Lower leg skin (tissue), 4 donors: ENCODE results near the gene PPM1L. TPM values are rescaled to one million over a fixed set of nuclear protein-coding genes. Genes with fewer than 3 reads are reported as not detected.

Source experiments
- DNase-seq, 2 donors: peaks; one replicate each; pipeline ENCODE4 v3.0.0-alpha.2; 2019; ENCODE audit warnings: low spot score in 2 of 2
- H3K4me3 ChIP-seq: fragments of 200-600 bp; sonication (generic); 2 replicates; pipeline ENCODE4 v1.5.1; 2017; ENCODE audit warnings: mild to moderate bottlenecking, low read depth; ENCODE audit not compliant: poor library complexity, severe bottlenecking
- POLR2A ChIP-seq, 2 donors: fragments of 450-650 bp; IDR thresholded peaks; one replicate each; pipeline ENCODE4 v1.6.1; 2016 to 2017; ENCODE audit warnings: antibody characterized with exemption in 2 of 2, mild to moderate bottlenecking in 1 of 2, moderate library complexity in 1 of 2
- WGBS, 2 donors: methylation state at CpG; one replicate each; pipeline ENCODE4 v1.1.5; 2018; 5-methylcytosine and 5-hydroxymethylcytosine counted together
- intact Hi-C: fragments of 100-400 bp; cut with DNase I; formaldehyde crosslinking; loops from one replicate; pipeline ENCODE4 v1.15.0; 2023; ENCODE audit warnings: low total_unique reads
- total RNA-seq, 4 donors: library from RNA; depleted of rRNA; stranded (reverse); fragments of >200 nt; gene quantifications; one replicate each; pipeline ENCODE4 v1.1.0, GENCODE V29; 2016
- TF ChIP-seq, protein P1 (sequence below), 3 donors: fragments of 450-650 bp; IDR thresholded peaks; one replicate each; pipeline ENCODE4 v1.5.1; 2016; ENCODE audit warnings: antibody characterized with exemption in 3 of 3, mild to moderate bottlenecking in 3 of 3, moderate library complexity in 2 of 3

Gene PPM1L
- total RNA-seq, 4 donors from 2014 or later = 34.9 to 46.5 (median 40.7) TPM

DNA sequence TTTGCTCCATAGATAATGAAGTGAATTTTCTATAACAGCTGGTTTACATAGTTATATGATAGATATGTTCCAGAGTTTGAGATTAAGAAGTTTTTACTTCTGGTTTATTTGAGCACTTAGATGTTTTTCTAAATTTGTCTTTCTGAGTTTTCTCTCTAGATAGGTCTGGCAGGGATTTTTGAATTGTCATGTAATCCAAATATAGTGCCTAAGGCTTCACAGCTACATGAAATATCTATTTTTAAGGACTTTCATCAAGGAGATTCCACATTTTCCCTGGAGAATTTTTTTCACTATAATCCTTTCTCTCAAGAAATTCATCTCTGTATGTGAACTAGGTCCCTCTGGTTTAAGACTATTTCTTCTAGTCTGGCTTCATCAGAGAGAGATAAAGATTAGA is 12.0 kb downstream of the PPM1L start:
- intact Hi-C loops = no loop called here
- TF ChIP-seq, protein P1, sequence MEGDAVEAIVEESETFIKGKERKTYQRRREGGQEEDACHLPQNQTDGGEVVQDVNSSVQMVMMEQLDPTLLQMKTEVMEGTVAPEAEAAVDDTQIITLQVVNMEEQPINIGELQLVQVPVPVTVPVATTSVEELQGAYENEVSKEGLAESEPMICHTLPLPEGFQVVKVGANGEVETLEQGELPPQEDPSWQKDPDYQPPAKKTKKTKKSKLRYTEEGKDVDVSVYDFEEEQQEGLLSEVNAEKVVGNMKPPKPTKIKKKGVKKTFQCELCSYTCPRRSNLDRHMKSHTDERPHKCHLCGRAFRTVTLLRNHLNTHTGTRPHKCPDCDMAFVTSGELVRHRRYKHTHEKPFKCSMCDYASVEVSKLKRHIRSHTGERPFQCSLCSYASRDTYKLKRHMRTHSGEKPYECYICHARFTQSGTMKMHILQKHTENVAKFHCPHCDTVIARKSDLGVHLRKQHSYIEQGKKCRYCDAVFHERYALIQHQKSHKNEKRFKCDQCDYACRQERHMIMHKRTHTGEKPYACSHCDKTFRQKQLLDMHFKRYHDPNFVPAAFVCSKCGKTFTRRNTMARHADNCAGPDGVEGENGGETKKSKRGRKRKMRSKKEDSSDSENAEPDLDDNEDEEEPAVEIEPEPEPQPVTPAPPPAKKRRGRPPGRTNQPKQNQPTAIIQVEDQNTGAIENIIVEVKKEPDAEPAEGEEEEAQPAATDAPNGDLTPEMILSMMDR (IDR thresholded peaks at IDR 0.05) = no peak
- TF ChIP-seq POLR2A (IDR thresholded peaks at IDR 0.05) = no peak
- H3K4me3 ChIP-seq = no peak overlapping the region
- DNase-seq = no peak

DNA sequence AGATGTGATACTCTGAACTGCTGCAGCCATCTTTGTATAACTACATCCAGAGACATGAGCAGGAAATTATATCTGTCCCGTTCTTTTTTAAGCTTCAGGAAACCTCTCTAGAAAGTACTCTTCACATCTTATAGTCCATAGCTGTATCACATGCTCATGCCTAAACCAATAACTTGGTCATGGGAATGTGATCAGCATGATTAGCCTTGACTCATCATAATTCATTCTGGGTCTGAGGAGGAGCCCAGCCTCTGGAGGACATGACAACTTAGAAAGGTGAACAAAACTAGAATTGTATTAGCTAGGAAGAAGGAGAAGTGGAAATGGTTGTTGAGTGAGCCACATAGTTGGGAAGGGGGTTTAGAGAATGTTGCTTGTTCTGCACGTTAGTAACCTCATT is 12.9 kb downstream of the PPM1L start:
- intact Hi-C loops = no loop called here
- no peak overlapping the region for H3K4me3 ChIP-seq
- DNase-seq = no peak
- 79 to 82% methylated on average over 2 of the region's 2 CpGs for WGBS, 2 donors
- TF ChIP-seq POLR2A (IDR thresholded peaks at IDR 0.05) = no peak
- TF ChIP-seq, protein P1 (IDR thresholded peaks at IDR 0.05) = no peak

DNA sequence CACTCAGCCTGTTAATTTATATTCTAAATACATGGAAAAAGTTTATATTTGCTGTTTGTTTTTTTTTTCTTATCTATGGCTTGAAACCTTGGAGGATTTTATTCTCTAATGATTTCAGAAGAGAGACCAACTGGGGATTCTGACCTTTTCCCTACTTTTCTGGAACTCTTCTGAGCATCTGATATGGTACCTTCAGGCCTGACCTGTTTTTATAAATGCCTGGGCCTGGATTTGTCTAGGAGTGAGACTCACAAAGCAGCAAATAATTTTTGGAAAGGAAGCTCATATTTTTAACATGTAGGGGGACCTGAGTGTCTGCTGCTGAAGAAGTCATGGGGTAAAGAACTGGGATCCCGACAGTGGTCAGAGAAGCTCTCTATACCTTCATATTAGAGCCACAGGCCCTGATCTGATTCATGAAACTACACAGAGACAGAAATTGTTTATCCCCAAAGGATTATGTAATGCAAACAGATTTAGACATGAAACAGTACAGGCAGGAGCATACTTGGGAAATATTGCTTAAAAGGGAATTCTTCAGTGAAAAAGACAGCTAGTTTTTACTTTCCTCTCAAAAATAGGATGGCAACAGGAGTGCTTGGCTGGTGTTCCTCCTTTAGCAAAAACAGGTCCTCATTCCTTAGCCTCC is 15.9 kb downstream of the PPM1L start:
- H3K4me3 ChIP-seq = no peak overlapping the region
- 50 to 65% methylated on average over 1 of the region's 1 CpG for WGBS, 2 donors
- intact Hi-C loops = no loop called here
- no peak for TF ChIP-seq POLR2A (IDR thresholded peaks at IDR 0.05)
- no peak for DNase-seq

DNA sequence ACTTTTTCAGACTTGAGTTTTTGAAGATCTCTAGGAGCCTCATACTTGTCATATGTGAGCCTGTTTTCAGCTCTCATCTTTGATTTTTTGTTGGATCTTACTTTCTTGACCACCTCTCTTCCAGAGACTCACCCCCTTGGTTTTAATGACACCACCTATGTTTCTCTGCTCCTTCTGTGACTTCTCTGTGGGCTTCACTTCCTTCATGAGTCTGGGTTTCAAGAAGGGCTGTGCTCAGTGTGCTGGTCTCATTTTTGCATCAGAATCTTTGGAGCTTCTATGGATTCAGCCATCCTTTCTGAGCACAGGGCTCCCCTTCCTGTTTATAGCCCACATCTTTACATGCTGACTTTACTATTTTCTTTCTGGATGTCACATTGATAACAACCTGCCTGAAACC is 17.7 kb downstream of the PPM1L start:
- no peak for TF ChIP-seq POLR2A (IDR thresholded peaks at IDR 0.05)
- no peak overlapping the region for H3K4me3 ChIP-seq
- intact Hi-C loops = no loop called here
- no peak for DNase-seq

DNA sequence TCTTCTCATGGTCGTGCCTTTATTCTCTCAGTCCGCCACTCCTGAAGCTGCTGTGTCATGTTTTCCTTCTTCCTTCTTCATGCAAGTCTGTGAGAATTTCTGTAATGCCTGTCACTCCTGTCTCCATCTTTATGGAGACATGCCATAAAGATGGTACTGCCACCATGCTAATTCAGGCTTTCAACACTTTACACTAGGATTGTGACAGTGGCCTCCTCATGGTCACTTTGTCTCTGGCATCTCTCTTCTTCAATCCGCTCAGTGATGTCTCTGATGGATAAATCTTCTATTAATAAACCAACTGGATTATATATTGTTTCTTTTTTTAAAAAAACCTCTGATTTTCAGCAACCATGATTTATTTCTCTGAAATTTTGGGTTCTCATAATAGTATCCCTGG is 18.1 kb downstream of the PPM1L start:
- TF ChIP-seq POLR2A (IDR thresholded peaks at IDR 0.05) = no peak
- TF ChIP-seq, protein P1 (IDR thresholded peaks at IDR 0.05) = no peak
- intact Hi-C loops = no loop called here
- no peak overlapping the region for H3K4me3 ChIP-seq
- 86 to 90% methylated on average over 3 of the region's 3 CpGs for WGBS, 2 donors
- no peak for DNase-seq

DNA sequence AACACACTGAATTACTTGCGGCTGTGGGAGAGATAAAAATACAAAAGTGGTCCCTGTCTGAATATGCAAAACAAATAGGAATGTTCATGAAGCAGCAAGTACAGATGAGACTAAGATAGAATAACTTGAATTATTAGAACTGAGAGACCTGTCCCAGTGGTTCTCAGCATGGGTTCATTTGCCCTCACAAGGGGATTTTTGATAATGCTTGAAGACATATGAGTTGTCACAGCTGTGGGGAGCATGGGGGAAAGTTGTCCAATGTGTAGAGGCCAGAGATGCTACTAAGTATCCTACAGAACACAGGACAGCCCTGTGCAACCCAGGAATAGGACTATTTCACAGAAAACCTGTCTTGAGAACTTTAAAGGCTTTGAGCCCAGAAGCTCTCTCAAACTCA is 22.4 kb downstream of the PPM1L start:
- 73 to 83% methylated on average over 1 of the region's 1 CpG for WGBS, 2 donors
- no peak overlapping the region for H3K4me3 ChIP-seq
- intact Hi-C loops = no loop called here
- DNase-seq = no peak
- TF ChIP-seq POLR2A (IDR thresholded peaks at IDR 0.05) = no peak
- TF ChIP-seq, protein P1 (IDR thresholded peaks at IDR 0.05) = no peak

DNA sequence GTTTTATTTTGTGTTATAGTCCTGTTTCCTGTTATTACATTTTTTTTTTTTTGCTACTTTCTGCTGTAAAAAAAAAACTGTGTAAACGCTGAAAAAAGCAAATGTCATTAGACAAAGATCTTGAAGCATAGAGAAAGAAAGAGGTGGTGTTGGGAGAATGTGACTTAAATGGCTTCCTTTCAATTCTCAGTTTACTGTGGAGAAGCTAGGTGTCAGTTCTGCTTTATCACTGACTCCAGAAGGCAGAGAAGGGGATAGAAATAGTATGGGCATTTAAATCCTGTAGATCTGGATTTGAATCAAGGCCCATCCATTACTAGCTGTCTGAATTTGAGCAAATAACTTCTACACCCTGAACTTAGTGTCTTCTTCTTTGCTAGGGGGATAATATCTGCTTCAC is 23.0 kb downstream of the PPM1L start:
- TF ChIP-seq, protein P1 (IDR thresholded peaks at IDR 0.05) = no peak
- TF ChIP-seq POLR2A (IDR thresholded peaks at IDR 0.05) = no peak
- no peak for DNase-seq
- no peak overlapping the region for H3K4me3 ChIP-seq
- intact Hi-C loops = no loop called here
- 65 to 76% methylated on average over 1 of the region's 1 CpG for WGBS, 2 donors
